GM18519 (cell line): Measurements from ENCODE around the gene TMEM176A.

Experiments used
- ATAC-seq: cut with Tn5 transposase; IDR thresholded peaks from one replicate; pipeline ENCODE4 v1.9.1; 2021; ENCODE audit warnings: mild to moderate bottlenecking, moderate library complexity; ENCODE audit not compliant: unreplicated experiment, low FRiP score

The TMEM176A gene

GRCh38 chr7:150787321-150788281 is 13.0 kb upstream of the TMEM176A start:
- no peak for ATAC-seq

GRCh38 chr7:150788474-150789269 is 11.9 kb upstream of the TMEM176A start:
- no peak for ATAC-seq

- no peak for ATAC-seq
Observed at GRCh38 chr7:150790416-150791075, 10.0 kb upstream of the TMEM176A start.

GRCh38 chr7:150791304-150791703 is 9.3 kb upstream of the TMEM176A start:
- no peak for ATAC-seq

GRCh38 chr7:150791746-150792452 is 8.7 kb upstream of the TMEM176A start:
- no peak for ATAC-seq

GRCh38 chr7:150793569-150794238 is 6.9 kb upstream of the TMEM176A start:
- ATAC-seq = no peak

- no peak for ATAC-seq
Observed at GRCh38 chr7:150797661-150798060, 2.9 kb upstream of the TMEM176A start.

GRCh38 chr7:150799156-150799555 is 1.4 kb upstream of the TMEM176A start:
- ATAC-seq = no peak

GRCh38 chr7:150799741-150800580 is 608 bp upstream of the TMEM176A start, which contains the start of gene TMEM176B:
Gene TMEM176B (minus strand): TSS chr7:150800364. CDS start chr7:150796569, 3,795 bp downstream.
- ATAC-seq = no peak

GRCh38 chr7:150801242-150801945 is 825 bp downstream of the TMEM176A start:
- no peak for ATAC-seq

GRCh38 chr7:150801946-150802771 is 1.6 kb downstream of the TMEM176A start:
- no peak for ATAC-seq

- ATAC-seq = no peak
Observed at GRCh38 chr7:150803161-150803860, 2.7 kb downstream of the TMEM176A start.

GRCh38 chr7:150804802-150805201 is 4.2 kb downstream of the TMEM176A start:
- no peak for ATAC-seq

- ATAC-seq = no peak
Observed at GRCh38 chr7:150805864-150806263, 5.3 kb downstream of the TMEM176A start.

GRCh38 chr7:150806454-150806853 is 5.9 kb downstream of the TMEM176A start:
- ATAC-seq = no peak

- ATAC-seq = no peak
Observed at GRCh38 chr7:150806863-150807262, 6.3 kb downstream of the TMEM176A start.
